GM04504 (cell line): Measurements from ENCODE around the gene PUS10.
"Not testable (repeated sequence)": the region's sequence is repeated elsewhere in the genome, so short reads cannot be mapped to it uniquely, and the experiment has no call there.

Experiments used
- DNase-seq: peaks from one replicate; pipeline ENCODE4 v3.0.0-alpha.2; 2012; ENCODE audit warnings: low read depth

The PUS10 gene

DNA sequence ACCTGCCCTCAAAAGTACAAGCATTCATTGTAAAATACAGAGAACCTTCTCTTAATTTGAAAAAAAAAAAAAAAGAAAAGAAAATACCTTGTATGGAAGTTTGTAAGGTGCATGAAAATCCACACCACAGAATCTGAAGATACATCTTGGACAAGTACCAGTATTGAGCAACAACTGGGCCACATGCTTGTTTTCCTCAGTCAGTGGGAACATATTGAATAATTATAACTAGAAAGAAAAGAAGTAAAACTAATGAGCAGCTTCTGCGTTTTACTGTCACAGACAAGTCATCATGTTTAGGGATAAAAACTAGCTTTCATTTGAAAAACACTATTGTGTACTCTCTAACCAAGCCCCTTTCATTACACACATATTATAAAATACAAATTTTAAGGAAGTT lies 6.4 kb downstream of the PUS10 start:
- DNase-seq = no peak

DNA sequence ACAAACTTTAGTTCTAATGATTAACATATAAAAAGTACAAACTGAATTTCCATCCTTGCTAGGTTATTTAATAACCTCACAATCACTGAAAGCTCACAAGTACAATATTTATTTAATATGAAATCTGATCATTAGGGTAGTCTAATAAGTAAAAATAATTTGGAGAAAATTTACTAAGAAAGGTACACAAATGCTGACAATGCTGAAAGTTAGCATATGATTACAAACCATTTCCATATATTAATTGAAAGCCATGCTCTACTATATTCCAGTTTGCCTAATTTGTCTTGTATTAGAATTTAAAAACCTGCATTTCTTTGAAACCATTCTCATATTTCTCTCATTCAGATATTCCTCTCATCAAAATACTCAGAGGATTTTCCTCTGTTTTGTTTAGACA lies 8.7 kb downstream of the PUS10 start:
- DNase-seq = no peak

DNA sequence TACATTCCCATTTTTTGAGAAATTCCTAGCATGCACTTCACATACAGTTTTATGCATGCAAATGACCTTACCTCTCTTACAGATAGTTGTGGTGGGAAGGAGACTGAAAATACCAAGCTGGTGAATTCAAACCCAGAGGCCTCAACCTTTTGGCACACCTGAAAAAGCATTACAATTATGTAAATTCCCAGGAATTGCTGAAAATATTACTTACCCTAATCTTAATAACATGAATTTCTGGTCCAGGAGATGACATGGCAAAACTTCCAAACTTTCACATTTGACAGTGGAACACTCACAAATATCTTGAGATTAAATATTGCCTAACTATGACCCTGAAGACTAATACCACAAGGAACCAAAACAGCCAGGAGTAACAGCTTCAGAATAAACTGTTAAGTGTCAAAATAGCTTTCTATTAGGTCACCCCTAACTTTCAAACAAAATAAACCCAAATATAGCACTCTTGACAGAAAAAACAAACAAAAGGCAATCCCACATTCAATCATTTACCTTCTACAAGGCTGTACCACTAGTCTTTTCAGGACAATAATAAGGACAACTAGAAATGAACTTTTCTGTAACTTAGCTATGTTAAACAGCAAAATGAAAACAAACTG lies 11.5 kb downstream of the PUS10 start:
- no peak for DNase-seq

DNA sequence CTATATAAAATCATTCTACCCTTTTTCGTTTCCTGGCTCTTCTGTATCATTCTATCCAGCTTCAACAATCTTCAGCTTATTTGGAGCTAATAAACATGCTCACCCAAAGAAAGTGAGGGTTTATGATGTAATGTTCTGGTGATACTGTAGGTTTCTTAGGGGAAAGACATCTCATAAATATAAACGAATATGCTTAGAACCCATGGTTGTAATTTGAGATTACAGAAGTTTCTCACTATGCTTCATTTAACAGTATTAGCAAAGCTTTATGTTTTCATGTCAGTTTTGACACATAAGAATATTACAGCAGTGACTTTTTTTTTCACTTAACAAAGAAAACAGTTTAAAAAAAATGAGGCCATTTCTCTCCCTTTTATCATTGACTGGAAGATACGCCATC lies 12.3 kb downstream of the PUS10 start:
- no peak for DNase-seq

DNA sequence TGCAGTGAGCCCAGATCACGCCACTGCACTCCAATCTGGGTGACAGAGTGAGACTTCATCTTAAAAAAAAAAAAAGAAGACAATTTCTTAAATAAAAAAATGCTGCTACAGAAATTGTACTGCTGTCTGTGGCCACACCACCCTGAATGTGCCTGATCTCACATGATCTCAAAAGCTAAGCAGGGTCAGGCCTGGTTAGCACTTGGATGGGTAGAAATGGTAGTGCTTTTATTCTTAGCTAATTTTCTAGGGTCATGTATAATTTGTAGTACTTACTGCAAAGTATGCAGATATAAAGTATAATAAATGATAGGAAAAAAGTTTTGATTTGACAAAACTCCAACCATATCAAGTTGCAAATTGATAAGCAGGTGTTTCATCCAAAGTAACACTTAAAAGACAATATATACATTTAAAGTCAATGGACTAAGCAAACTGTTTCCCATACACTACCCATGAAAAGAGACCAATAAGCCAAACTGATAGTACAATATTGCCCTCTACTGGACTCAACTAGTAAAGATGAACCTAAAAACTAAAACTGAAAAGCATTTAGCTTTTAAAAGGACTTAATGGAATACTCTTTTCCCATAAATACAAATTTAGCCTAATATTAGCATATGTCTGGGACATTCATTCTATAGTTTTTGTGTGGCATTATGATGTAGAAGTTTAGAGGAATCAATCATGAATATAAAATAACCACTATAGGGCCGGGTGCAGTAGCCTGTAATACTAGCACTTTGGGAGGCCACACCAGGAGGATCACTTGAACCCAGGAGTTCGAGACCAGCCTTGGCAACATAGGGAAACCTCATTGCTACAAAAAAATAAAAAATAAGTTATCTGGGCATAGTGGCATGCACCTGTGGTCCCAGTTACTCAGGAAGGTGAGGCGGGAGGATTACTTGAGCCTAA lies 19.2 kb downstream of the PUS10 start:
- no peak for DNase-seq

DNA sequence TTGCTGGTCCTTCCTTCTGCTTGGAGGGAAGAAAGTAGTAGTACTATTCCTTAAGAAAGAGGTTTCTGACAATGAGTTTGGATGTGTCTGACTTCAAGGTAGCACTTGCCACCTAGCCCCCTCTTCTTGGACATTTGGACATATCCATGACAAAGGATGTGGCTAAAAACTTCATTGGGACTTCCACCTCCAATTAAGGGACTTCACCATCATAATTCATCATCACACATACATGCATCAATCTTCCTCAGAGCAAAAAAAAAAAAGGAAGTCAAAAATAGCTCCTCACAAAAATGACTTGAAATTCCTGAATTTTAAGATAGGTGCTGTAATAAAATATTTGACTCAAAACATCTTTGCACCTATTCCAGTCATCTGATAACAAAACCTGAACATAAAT lies 23.9 kb downstream of the PUS10 start:
- DNase-seq = no peak

DNA sequence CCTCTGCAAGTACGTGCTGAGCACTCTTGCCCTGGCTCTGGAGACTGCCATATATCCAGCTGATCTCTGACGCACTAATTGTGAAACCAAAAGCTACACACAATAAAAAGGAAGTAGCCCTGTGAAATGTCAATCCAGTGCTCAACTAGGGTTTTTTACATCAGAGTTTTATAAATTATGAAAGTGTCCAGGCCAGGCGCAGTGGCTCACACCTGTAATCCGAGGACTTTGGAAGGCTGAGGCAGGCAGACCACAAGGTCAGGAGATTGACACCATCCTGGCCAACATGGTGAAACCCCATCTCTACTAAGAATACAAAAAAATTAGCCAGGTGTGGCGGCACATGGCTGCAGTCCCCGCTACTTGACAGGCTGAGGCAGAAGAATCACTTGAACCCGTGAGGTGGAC lies 25.1 kb downstream of the PUS10 start:
- DNase-seq = no peak

DNA sequence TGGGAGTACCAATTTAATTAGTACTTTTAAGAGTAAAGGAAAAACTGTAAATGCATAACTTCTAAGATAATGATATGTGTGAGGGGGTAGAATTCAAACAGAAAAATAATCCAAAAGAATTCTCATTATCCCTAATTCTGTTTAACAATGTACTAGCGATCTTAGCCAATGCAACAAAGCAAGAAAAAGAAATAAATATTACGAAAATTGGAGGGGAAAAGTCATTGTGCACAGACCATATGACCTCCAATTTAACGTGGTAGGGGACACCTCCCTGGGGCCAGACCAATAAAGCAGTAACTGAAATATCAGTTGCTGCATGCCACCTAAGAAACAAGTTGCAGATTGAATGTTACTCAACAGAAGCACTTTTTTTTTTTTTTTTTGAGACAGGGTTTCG lies 26.4 kb downstream of the PUS10 start:
- DNase-seq = no peak

DNA sequence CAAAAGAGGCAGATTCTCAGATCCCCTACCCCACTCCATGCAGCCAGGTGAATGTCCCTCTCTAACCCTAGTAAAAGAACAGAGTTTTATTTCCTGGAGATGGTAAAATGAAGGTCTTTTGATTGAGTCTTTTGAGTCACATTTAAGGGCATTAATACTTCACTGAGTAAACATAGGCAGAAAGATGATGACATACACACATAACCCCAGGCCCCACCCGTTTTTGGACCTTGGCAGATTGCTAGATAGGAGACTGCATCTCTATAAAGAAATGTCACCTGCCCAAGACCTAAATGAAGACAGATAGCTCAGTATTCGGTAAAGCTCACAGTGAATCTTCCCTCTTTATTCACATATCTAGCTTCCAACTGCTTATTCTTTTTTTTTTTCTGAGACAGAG lies 28.8 kb downstream of the PUS10 start:
- DNase-seq = no peak

DNA sequence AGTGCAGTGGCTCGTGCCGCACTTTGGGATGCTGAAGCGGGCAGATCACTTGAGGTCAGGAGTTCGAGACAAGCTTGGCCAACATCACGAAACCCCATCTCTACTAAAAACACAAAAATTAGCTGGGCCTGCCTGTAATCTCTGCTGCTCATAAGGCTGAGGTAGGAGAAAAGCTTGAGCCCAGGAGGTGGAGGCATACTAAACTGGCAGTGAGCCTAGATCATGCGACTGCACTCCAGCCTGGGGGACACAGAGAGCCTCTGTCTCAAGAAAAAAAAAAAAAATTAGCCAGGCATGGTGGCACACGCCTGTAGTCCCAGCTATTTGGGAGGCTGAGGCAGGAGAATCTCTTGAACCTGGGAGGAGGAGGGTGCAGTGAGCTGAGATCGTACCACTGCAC lies 30.4 kb downstream of the PUS10 start:
- not testable (repeated sequence) for DNase-seq

DNA sequence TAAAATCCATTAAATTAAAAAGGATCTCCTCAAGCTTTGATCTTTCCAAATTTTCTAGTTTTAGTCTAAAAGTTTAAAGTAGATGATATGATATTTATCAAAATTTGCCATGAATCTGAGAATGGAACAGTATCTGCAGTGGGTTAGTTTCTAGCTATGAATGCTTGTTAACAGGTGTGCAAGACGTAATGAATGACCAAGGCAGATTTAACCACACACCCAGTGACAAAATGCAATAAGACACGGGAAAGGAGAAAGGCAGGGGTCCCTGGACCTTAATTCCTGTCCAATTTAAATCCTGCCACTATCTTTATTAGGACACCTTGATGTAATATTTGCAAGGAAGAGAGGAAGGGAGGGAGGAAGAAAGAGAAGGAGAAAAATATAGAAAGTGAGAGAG lies 31.0 kb downstream of the PUS10 start:
- no peak for DNase-seq

DNA sequence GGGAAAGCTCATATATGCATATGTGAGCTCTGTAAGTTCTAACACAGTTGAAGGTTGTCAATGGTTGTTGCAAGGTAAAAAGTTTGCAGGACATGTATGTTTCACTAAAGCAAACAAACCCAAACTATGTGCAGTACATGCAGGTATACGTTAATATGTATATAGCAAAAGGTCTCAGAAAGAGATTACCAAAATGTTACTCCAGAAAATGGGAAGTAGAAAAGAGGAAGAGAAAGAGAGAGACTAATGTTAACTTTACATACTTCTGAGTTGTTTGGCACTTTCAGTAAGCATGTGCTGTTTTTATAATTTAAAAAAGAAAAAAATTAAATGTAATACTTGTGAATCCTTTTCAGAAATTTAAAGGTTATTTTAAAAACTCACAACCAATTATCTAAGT lies 33.3 kb downstream of the PUS10 start:
- DNase-seq = no peak

DNA sequence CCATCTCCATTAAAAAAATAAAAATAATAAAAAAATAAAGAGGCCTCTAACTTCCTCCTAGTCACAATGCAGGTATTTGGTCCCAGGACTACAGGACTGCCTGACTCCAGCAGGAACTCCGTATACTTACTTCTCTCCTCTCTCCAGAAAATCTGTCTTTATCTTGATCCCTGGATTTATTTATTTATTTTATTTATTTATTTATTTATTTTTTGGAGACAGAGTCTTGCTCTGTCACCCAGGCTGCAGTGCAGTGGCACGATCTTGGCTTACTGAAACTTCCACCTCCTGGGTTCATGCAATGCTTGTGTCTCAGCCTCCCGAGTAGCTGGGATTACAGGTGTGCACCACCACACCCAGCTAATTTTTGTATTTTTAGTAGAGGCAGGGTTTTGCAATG lies 36.0 kb downstream of the PUS10 start:
- DNase-seq = not testable (repeated sequence)

DNA sequence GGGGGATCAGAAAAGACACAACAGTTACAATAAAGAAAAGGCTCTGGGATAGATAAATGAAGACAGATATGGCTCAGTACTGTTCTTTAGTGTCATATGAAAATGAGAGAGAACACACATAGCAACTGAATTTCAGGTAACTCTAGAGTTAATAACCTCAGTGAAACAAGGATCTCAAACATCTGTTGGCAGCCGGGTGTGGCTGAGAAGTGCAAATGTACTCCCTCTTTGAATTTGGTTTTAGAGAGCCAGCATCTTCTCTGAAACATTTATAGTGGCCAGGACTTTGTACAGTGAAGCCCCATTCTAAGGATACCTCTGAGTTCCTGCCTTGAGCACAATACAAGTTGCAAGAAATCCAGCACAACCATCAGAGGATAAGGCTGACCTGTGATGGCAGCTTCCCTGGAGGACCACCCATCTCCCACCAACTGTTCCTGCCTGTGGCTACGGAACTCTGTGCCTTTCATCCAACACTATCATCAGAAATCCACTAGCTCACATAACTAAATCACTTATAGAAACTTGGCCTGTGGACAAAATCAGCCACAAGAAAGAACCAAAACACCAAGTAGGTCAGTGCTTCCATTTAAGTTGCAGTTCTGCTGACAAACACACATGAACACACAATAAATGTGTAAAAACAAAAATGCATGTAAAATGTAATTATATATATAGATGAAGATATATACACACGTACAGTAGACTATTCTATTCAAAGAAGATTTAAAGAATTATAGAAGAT lies 37.8 kb downstream of the PUS10 start:
- no peak for DNase-seq

DNA sequence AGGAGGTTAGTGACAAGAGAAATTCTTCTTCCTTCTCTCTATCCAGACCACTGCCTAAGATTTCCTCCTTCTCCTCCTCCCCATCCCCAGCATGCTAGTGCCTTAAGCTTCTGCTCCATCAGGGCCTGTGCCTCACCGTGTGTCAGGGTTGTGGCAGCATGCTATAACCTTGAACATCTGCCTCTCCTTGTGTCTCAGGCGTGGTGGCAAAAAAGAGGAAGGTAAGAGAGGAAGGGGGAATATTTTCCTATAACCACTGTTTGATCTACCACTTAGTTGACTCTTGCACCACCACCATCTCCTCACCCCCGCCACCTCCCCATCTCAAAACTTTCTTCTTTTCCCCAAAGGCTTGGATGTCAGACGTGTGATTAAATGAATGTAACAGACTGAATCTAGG lies 38.8 kb downstream of the PUS10 start:
- DNase-seq = no peak

DNA sequence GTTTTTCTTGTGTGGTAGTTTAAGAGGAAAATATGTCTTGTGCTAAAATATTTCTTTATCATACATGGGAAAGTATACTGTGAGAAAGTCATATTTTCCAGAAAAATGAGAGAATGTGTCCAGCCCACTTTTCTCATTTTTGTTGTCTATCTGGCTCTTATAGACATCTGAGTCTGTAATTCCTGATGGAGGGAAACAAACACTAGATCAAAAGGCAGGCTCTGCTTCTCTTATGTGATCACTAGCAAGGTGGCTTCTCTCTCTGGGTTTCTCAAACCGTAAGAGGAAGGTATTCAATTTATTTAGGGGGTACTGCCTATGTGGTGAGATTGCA lies 40.5 kb downstream of the PUS10 start:
- no peak for DNase-seq

DNA sequence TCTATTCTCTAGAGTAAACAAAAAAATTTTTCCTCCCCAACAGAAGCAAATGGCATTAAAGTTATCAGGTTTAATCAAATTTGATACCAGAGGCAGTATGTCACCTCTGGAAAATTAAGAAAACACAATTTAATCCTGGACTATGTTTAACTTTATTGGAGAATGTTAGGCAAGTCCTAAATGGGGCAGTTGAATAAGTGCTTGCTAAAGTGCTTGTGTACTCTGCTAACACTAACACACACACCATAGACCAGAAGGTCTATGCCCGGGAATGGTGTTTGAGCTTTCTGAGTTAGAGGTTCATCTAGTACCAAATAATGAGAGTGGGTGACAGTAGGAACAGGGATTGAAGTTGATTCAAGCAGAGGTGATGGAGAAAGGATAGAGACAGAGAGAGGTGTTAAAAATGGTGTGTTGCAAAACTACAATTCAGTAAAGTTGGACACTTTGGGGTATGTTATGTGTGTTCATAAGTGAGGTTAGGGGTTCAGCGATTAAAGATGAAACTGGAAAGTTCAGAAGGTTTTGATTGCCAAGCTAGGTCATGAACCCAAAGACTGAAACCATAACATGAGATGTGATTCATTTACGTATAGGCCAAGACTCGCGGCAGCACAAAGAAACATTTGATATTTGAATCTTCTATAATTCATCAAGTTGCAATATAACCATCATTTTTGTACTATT lies 41.0 kb downstream of the PUS10 start:
- DNase-seq = no peak

DNA sequence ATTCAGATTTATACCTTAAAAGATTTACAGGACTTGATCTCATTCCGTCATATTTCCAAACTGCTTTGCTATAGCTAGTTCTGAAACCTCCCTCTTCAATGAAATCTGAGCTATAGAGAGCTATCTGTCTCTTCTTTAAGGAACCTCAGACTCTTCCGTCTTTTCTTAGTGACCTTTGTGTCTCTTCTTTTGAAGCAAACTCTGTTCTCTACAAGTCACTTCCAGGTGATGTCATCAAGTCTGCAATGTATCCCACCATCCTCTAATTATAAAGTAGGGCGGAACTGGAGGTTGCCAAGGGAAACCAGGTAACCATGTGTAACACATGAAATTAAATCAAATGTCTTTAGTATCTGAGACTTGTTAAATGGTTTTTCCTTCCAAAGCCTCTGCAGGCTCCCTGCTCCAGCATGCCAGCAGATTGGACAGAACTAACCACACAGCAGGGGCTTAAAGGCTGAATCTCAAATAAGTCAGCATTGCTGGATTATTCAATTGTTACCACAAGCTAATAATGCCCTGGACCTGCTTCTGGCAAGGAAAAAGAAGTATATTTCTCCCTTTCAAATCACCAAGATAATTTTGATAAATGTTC lies 41.7 kb downstream of the PUS10 start:
- no peak for DNase-seq

DNA sequence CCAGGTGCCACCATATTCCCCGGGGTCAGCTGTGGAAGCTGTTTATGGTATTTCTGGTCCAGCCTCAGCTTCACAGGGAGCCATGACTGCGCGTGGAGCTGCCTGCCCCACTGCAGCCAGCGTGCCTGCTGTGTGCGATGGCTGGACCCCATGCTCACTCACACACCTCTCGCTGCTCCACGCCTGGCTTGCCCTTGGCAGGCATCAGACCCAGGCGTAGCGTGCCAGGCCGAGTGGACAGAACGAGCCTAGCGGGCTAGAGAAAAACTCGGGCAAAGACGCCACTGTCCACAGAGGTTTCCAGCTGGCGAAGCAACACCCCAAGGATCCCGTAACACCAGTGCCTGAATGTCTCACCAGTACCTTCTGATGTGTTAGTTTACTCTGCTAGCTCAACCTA lies 43.4 kb downstream of the PUS10 start:
- no peak for DNase-seq

DNA sequence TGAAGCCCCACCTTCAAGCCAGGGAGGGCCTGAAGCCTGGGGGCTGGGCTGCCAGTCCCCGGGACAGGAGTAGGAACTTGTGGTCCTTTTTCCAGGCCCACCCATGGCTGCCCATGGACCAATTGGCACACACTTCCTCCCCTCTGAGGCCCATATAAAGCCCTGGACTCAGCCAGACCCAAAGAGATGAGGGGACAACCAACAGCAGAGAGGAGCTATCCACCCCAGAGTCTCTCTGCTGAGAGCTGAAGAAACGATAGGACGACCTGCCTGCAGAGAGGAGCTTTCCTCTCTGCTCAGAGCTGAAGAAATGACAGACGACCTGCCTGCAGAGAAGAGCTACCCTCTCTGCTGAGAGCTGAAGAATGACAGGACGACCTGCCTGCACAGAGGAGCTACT lies 44.4 kb downstream of the PUS10 start:
- no peak for DNase-seq

DNA sequence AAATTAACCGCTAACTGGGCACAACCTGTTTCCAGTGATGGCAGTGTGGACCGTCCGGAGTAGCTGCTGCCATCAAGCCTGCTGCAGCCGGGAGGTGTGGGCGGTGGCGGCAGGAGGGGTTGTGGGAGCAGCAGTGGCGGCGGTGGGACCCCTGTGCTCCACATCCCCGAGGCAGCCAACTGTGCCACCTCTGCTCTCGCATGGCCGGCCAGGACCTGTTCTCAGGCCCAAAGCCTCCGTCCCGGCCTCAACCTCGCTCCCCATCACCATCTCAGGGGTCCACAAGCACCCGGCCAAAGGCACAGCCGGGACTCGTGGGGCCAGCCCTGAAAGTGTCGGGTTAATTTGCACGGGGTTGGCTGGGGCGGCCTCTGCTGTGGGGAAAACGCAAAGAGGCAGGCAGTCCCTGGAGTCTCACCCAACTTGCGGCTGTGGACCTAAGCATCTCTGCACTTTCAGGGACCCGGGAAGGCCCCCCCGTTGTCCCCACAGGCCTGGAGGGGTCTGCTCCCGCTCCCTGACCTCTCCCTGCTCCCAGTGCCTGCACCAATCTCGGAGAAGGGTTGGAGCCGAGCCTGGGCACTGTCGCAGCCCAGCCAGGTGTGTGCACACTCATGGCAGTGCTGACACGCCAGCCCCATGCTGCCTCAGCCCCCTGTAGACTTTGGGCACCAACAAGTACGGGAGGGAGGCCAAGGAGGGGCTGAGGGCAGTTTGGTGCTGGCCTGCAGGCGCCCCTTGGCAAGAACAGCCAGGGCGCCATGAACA lies 45.0 kb downstream of the PUS10 start:
- DNase-seq = no peak
